Neural progenitor cell (in vitro differentiated cells): ENCODE results near the gene UNC13B.

ENCODE experiments used
- CTCF ChIP-seq: fragments of 200-600 bp; sonication (generic); IDR thresholded peaks from 2 replicates; pipeline ENCODE4 v1.5.1; 2017; ENCODE audit warnings: antibody characterized with exemption, mild to moderate bottlenecking
- EZH2 ChIP-seq: fragments of 200-600 bp; sonication (generic); IDR thresholded peaks from 2 replicates; pipeline ENCODE4 v1.6.1; 2017; ENCODE audit warnings: antibody characterized with exemption, mild to moderate bottlenecking, moderate library complexity
- EZH2phosphoT487 ChIP-seq: fragments of 200-600 bp; sonication (generic); IDR thresholded peaks from 2 replicates; pipeline ENCODE4 v1.6.1; 2017; ENCODE audit warnings: antibody characterized with exemption

GRCh38 chr9:35198191-35198590 is 36.4 kb downstream of the UNC13B start:
- no peak for TF ChIP-seq CTCF
- TF ChIP-seq EZH2 = no peak
- TF ChIP-seq EZH2phosphoT487 = no peak
